K562 (cell line): ENCODE measurements around the gene NUP62. TPM values are rescaled to one million over a fixed set of nuclear protein-coding genes. Genes with fewer than 3 reads are reported as not detected.

ENCODE experiments used
- ARID3A ChIP-seq: IDR thresholded peaks from 2 replicates; pipeline ENCODE4 v1.6.1; 2012; ENCODE audit warnings: low read depth, low read length, improper control_type of control experiment, borderline replicate concordance
- BCL6 ChIP-seq: fragments of 250-450 bp; sonication (Bioruptor Pico); IDR thresholded peaks from 2 replicates; pipeline ENCODE4 v1.4.0; 2020
- CREM ChIP-seq: IDR thresholded peaks from 2 replicates; pipeline ENCODE4 v1.6.1; 2014; ENCODE audit warnings: antibody characterized with exemption, low read depth
- EGR1 ChIP-seq: fragments of 450-650 bp; conservative IDR thresholded peaks from 2 replicates; pipeline ENCODE4 v1.6.1; 2017; ENCODE audit warnings: mild to moderate bottlenecking
- ERF ChIP-seq: fragments of 450-650 bp; formaldehyde crosslinking; IDR thresholded peaks from 2 replicates; pipeline ENCODE4 v1.4.0; 2020; ENCODE audit warnings: mild to moderate bottlenecking, mixed read lengths
- GTF2A2 ChIP-seq: IDR thresholded peaks from 2 replicates; pipeline ENCODE4 v1.6.1; 2016; ENCODE audit warnings: mild to moderate bottlenecking, missing genetic modification characterization, missing compliant biosample characterization
- HMGN3 ChIP-seq: IDR thresholded peaks from 2 replicates; pipeline ENCODE4 v1.6.1; 2011; ENCODE audit warnings: borderline replicate concordance, low read depth, mild to moderate bottlenecking, mixed read lengths, low read length; ENCODE audit not compliant: insufficient read length; ENCODE audit errors: extremely low read depth
- MAZ ChIP-seq, 2 experiments: fragments of 450-650 bp in 1 of 2; sonication (generic) in 1 of 2; formaldehyde crosslinking; IDR thresholded peaks in 1 of 2; conservative IDR thresholded peaks in 1 of 2; 2 replicates each; pipeline versions ENCODE4 v1.4.0 to v1.5.0; 2020; ENCODE audit warnings: mild to moderate bottlenecking in 1 of 2, missing genetic modification reagents in 1 of 2
- MTA1 ChIP-seq: fragments of 450-650 bp; IDR thresholded peaks from 2 replicates; pipeline ENCODE4 v1.6.1; 2017; ENCODE audit warnings: borderline replicate concordance
- MYBL2 ChIP-seq, 2 experiments: fragments of 450-650 bp in 1 of 2; sonication (generic) in 1 of 2; formaldehyde crosslinking in 1 of 2; IDR thresholded peaks; 2 replicates each; pipeline versions ENCODE4 v1.6.1 to v1.8.1; 2017 to 2022; ENCODE audit warnings: borderline replicate concordance in 1 of 2, inconsistent platforms in 1 of 2, low read depth in 1 of 2, mild to moderate bottlenecking in 1 of 2, missing genetic modification reagents in 1 of 2, moderate library complexity in 1 of 2
- NONO ChIP-seq, 2 experiments: fragments of 200-400 bp in 1 of 2; fragments of 450-650 bp in 1 of 2; formaldehyde crosslinking in 1 of 2; IDR thresholded peaks; 2 replicates each; pipeline ENCODE4 v1.6.1; 2017; ENCODE audit warnings: low read depth in 2 of 2, mild to moderate bottlenecking in 2 of 2, moderate library complexity in 2 of 2, low read length in 1 of 2
- POLR2A ChIP-seq: fragments of 450-650 bp; conservative IDR thresholded peaks from 2 replicates; pipeline ENCODE4 v1.6.1; 2016
- PURB ChIP-seq: sonication (generic); formaldehyde crosslinking; IDR thresholded peaks from 2 replicates; pipeline ENCODE4 v1.9.0; 2021; ENCODE audit warnings: low read depth, mild to moderate bottlenecking, missing genetic modification reagents
- RB1 ChIP-seq: fragments of 450-650 bp; IDR thresholded peaks from 2 replicates; pipeline ENCODE4 v1.6.1; 2017; ENCODE audit warnings: low read depth, mild to moderate bottlenecking
- RUNX1 ChIP-seq: sonication (generic); IDR thresholded peaks from 2 replicates; pipeline ENCODE4 v1.6.1; 2016; ENCODE audit warnings: antibody characterized with exemption, low read depth
- SIN3B ChIP-seq: fragments of 450-650 bp; IDR thresholded peaks from 2 replicates; pipeline ENCODE4 v1.6.1; 2017; ENCODE audit warnings: low read depth, mild to moderate bottlenecking, moderate library complexity
- SRSF7 ChIP-seq: fragments of 200-400 bp; formaldehyde crosslinking; optimal IDR thresholded peaks from 2 replicates; pipeline ENCODE3; 2017; ENCODE audit warnings: mild to moderate bottlenecking, low read depth, low read length
- TCF15 ChIP-seq: fragments of 250-450 bp; sonication (Bioruptor Pico); IDR thresholded peaks from 2 replicates; pipeline ENCODE4 v1.8.0; 2022; ENCODE audit warnings: moderate library complexity, mild to moderate bottlenecking, inconsistent platforms
- ZNF830 ChIP-seq: fragments of 250-450 bp; sonication (Bioruptor Pico); IDR thresholded peaks from 2 replicates; pipeline ENCODE4 v1.5.0; 2021; ENCODE audit warnings: mild to moderate bottlenecking
- polyA plus RNA-seq, 8 experiments: library from polyadenylated mRNA; depleted of rRNA in 4 of 8; stranded (reverse) in 5 of 8; unstranded in 3 of 8; fragments of >200 nt; fragmentation: Nextera tagmentation in 2 of 8; fragmentation: Illumina TruSeq in 1 of 8; extraction: Ambion mirVana in 2 of 8; extraction: Trizol in 1 of 8; gene quantifications; 2 replicates each; pipeline versions ENCODE4 v1.2.1 to v1.2.3, GENCODE V29; 2011 to 2014; ENCODE audit warnings: inconsistent platforms in 1 of 8, missing spikeins in 1 of 8
- total RNA-seq, 7 experiments: library from RNA; depleted of rRNA in 6 of 7; stranded (reverse); fragments of >200 nt in 6 of 7; fragmentation: Illumina TruSeq in 2 of 7; extraction: Trizol in 2 of 7; gene quantifications; 2 replicates each; pipeline versions ENCODE4 v1.2.1 to v1.2.3, GENCODE V29; 2011 to 2021; ENCODE audit warnings: low replicate concordance in 1 of 7
- TF ChIP-seq, protein P1 (sequence below), 2 experiments: fragments of 450-650 bp; IDR thresholded peaks; 2 replicates each; pipeline ENCODE4 v1.6.1; 2016
- TF ChIP-seq, protein P2 (sequence below): fragments of 250-450 bp; sonication (Bioruptor Pico); IDR thresholded peaks from 2 replicates; pipeline ENCODE4 v1.8.0; 2021; ENCODE audit warnings: moderate library complexity, mild to moderate bottlenecking, inconsistent platforms

The NUP62 gene
- total and polyA plus RNA-seq, 9 of the 15 experiments (the other 6 are each of a cell fraction or from before 2014, with no cell fraction given) = 16.9 to 109 (median 66.0) TPM

GRCh38 chr19:49869484-49870308 lies 59.6 kb downstream of the NUP62 start (continued):
- TF ChIP-seq TCF15 (CRISPR knock-in tag) (no peak), SIN3B (no peak), GTF2A2 (no peak), HMGN3 (peak; percentile 80), ERF (CRISPR knock-in tag) (no peak), RB1 (no peak), MAZ (CRISPR knock-in tag; conservative IDR thresholded peaks at IDR 0.05 in 1 of 2, IDR thresholded peaks at IDR 0.05 in 1 of 2) (no peak; a peak in 2 of 4 replicates), MYBL2 (IDR thresholded peaks at IDR 0.05; ENCODE audit: low read depth) (no peak), MYBL2 (CRISPR knock-in tag; IDR thresholded peaks at IDR 0.05; ENCODE audit: borderline replicate concordance) (no peak), NONO (IDR thresholded peaks at IDR 0.05; ENCODE audit: low read depth in 2 of 2, low read length in 1 of 2) (no peak), ZNF830 (CRISPR knock-in tag) (no peak), SRSF7 (no peak), RUNX1 (0 out of 2 replicates have a peak, but pooled peaks have one; percentile 46), BCL6 (CRISPR knock-in tag) (no peak), EGR1 (peak; percentile 95), PURB (no peak), ARID3A (no peak), CREM (peak; percentile 90), MTA1 (no peak), POLR2A (peak; percentile 60)
- TF ChIP-seq, protein P1, sequence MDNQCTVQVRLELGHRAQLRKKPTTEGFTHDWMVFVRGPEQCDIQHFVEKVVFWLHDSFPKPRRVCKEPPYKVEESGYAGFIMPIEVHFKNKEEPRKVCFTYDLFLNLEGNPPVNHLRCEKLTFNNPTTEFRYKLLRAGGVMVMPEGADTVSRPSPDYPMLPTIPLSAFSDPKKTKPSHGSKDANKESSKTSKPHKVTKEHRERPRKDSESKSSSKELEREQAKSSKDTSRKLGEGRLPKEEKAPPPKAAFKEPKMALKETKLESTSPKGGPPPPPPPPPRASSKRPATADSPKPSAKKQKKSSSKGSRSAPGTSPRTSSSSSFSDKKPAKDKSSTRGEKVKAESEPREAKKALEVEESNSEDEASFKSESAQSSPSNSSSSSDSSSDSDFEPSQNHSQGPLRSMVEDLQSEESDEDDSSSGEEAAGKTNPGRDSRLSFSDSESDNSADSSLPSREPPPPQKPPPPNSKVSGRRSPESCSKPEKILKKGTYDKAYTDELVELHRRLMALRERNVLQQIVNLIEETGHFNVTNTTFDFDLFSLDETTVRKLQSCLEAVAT (IDR thresholded peaks at IDR 0.05) = peak; percentile 84 to 89; a peak in 3 of 4 replicates
- TF ChIP-seq, protein P2, sequence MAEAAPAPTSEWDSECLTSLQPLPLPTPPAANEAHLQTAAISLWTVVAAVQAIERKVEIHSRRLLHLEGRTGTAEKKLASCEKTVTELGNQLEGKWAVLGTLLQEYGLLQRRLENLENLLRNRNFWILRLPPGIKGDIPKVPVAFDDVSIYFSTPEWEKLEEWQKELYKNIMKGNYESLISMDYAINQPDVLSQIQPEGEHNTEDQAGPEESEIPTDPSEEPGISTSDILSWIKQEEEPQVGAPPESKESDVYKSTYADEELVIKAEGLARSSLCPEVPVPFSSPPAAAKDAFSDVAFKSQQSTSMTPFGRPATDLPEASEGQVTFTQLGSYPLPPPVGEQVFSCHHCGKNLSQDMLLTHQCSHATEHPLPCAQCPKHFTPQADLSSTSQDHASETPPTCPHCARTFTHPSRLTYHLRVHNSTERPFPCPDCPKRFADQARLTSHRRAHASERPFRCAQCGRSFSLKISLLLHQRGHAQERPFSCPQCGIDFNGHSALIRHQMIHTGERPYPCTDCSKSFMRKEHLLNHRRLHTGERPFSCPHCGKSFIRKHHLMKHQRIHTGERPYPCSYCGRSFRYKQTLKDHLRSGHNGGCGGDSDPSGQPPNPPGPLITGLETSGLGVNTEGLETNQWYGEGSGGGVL (CRISPR knock-in tag) = no peak
